HEK293 (cell line): ENCODE data around the gene CDKAL1.

Source experiments
- CTCF ChIA-PET: fragments of 350-600 bp; formaldehyde crosslinking; extraction: SDS; loops from one replicate; lab custom pipeline; 2021; ENCODE audit warnings: antibody characterized with exemption; lab: Yijun Ruan, JAX
- POLR2A ChIA-PET: fragments of 300-600 bp; formaldehyde crosslinking; extraction: SDS; loops from one replicate; lab custom pipeline; 2020; ENCODE audit warnings: antibody characterized with exemption, inconsistent platforms; lab: Yijun Ruan, JAX
- H3K27ac ChIP-seq: fragments of 200-500 bp; sonication (Bioruptor generic); 2 replicates; pipeline ENCODE4 v1.5.1; 2014; ENCODE audit warnings: low read depth, low read length, control low read depth, inconsistent platforms; ENCODE audit errors: extremely low read depth
- H3K36me3 ChIP-seq, 2 experiments: fragments of 200-500 bp in 1 of 2; sonication (Bioruptor generic) in 1 of 2; 1 replicate in 1 of 2; 2 replicates in 1 of 2; pipeline ENCODE4 v1.5.1; 2014 to 2017; ENCODE audit warnings: inconsistent platforms in 2 of 2, low read length in 2 of 2; ENCODE audit not compliant: control insufficient read depth in 2 of 2, insufficient read depth in 1 of 2
- H3K4me1 ChIP-seq: fragments of 200-500 bp; sonication (Bioruptor generic); 2 replicates; pipeline ENCODE4 v1.5.1; 2014; ENCODE audit warnings: mild to moderate bottlenecking, low read length, inconsistent platforms; ENCODE audit not compliant: control insufficient read depth, insufficient read depth
- H3K4me3 ChIP-seq: 2 replicates; pipeline ENCODE4 v1.5.1; 2011; ENCODE audit warnings: low read depth, mild to moderate bottlenecking, control low read depth, low read length, moderate library complexity
- H3K9me3 ChIP-seq: fragments of 200-500 bp; sonication (Bioruptor generic); 2 replicates; pipeline ENCODE4 v1.5.1; 2014; ENCODE audit warnings: low read depth, low read length, inconsistent platforms; ENCODE audit not compliant: control insufficient read depth, insufficient read depth
- EGR2 ChIP-seq: fragments of 450-650 bp; formaldehyde crosslinking; IDR thresholded peaks from 2 replicates; pipeline ENCODE4 v1.5.1; 2016; ENCODE audit warnings: low read depth, missing biosample characterization, missing genetic modification characterization
- IKZF3 ChIP-seq: fragments of 450-650 bp; IDR thresholded peaks from 2 replicates; pipeline ENCODE4 v1.5.0; 2018; ENCODE audit warnings: missing biosample characterization, mild to moderate bottlenecking, missing genetic modification characterization, moderate library complexity
- PRDM6 ChIP-seq: fragments of 450-650 bp; formaldehyde crosslinking; IDR thresholded peaks from 2 replicates; pipeline ENCODE4 v1.5.1; 2017; ENCODE audit warnings: missing biosample characterization, missing genetic modification characterization
- SP2 ChIP-seq: fragments of 450-650 bp; formaldehyde crosslinking; IDR thresholded peaks from 2 replicates; pipeline ENCODE4 v1.5.1; 2016; ENCODE audit warnings: missing biosample characterization, missing genetic modification characterization
- SP3 ChIP-seq: fragments of 450-650 bp; formaldehyde crosslinking; IDR thresholded peaks from 2 replicates; pipeline ENCODE4 v1.5.1; 2016; ENCODE audit warnings: missing biosample characterization, missing genetic modification characterization
- TCF7L2 ChIP-seq: IDR thresholded peaks from 2 replicates; pipeline ENCODE4 v1.6.1; 2011; ENCODE audit warnings: low read depth, mild to moderate bottlenecking, inconsistent platforms, low read length, moderate library complexity, borderline replicate concordance
- ZFHX2 ChIP-seq: fragments of 450-650 bp; formaldehyde crosslinking; conservative IDR thresholded peaks from 2 replicates; pipeline ENCODE4 v1.5.1; 2016; ENCODE audit warnings: missing biosample characterization, missing genetic modification characterization
- ZNF239 ChIP-seq: fragments of 450-650 bp; formaldehyde crosslinking; IDR thresholded peaks from 2 replicates; pipeline ENCODE4 v1.5.1; 2016; ENCODE audit warnings: missing biosample characterization, missing genetic modification characterization
- ZNF248 ChIP-seq: fragments of 450-650 bp; formaldehyde crosslinking; IDR thresholded peaks from 2 replicates; pipeline ENCODE4 v1.5.1; 2017; ENCODE audit warnings: missing biosample characterization, missing genetic modification characterization
- ZNF335 ChIP-seq: fragments of 450-650 bp; formaldehyde crosslinking; conservative IDR thresholded peaks from 2 replicates; pipeline ENCODE4 v1.5.1; 2016; ENCODE audit warnings: missing biosample characterization, missing genetic modification characterization
- ZNF488 ChIP-seq: fragments of 450-650 bp; formaldehyde crosslinking; IDR thresholded peaks from 2 replicates; pipeline ENCODE4 v1.5.1; 2016; ENCODE audit warnings: missing biosample characterization, missing genetic modification characterization
- ZNF530 ChIP-seq: fragments of 450-650 bp; formaldehyde crosslinking; IDR thresholded peaks from 2 replicates; pipeline ENCODE4 v1.5.1; 2016; ENCODE audit warnings: low read depth, missing biosample characterization, missing genetic modification characterization
- ZNF544 ChIP-seq: fragments of 450-650 bp; formaldehyde crosslinking; IDR thresholded peaks from 2 replicates; pipeline ENCODE4 v1.5.0; 2017; ENCODE audit warnings: missing biosample characterization, missing genetic modification characterization
- ZNF558 ChIP-seq: fragments of 450-650 bp; formaldehyde crosslinking; IDR thresholded peaks from 2 replicates; pipeline ENCODE4 v1.5.1; 2016; ENCODE audit warnings: missing biosample characterization, missing genetic modification characterization
- ZNF677 ChIP-seq: fragments of 450-650 bp; IDR thresholded peaks from 2 replicates; pipeline ENCODE4 v1.5.0; 2018; ENCODE audit warnings: missing biosample characterization, mild to moderate bottlenecking, missing genetic modification characterization, moderate library complexity
- ZNF776 ChIP-seq: fragments of 450-650 bp; formaldehyde crosslinking; IDR thresholded peaks from 2 replicates; pipeline ENCODE4 v1.5.0; 2017; ENCODE audit warnings: missing biosample characterization, missing genetic modification characterization, borderline replicate concordance
- ZNF837 ChIP-seq: fragments of 450-650 bp; formaldehyde crosslinking; IDR thresholded peaks from 2 replicates; pipeline ENCODE4 v1.5.1; 2016; ENCODE audit warnings: missing biosample characterization, missing genetic modification characterization
- ZXDB ChIP-seq: fragments of 450-650 bp; formaldehyde crosslinking; IDR thresholded peaks from 2 replicates; pipeline ENCODE4 v1.5.1; 2016; ENCODE audit warnings: missing biosample characterization, missing genetic modification characterization

The CDKAL1 gene

GRCh38 chr6:20533746-20534294 is 437 bp upstream of the CDKAL1 start:
- ChIA-PET CTCF (interaction anchor here (0.6 to 1.5 kb wide), 4 partner anchors 12 to 241 kb away, joined by 3 to 4 read pairs (median 3); no protein-coding TSS in a partner anchor), POLR2A (interaction anchor here (0.6 to 2.2 kb wide), 6 partner anchors 69 to 1060 kb away, joined by 3 to 6 read pairs (median 3); partner anchors contain the start of genes E2F3 and SOX4)

GRCh38 chr6:20538131-20538662 is 3.9 kb downstream of the CDKAL1 start:
- CTCF ChIA-PET: interaction anchor here (0.6 to 1.9 kb wide), 4 partner anchors 8 to 624 kb away, joined by 3 to 8 read pairs (median 4); no protein-coding TSS in a partner anchor
- peaks cover 8% of the 10 kb centered on the region for H3K4me1 ChIP-seq
- TF ChIP-seq PRDM6 (tag by site-specific recombination): no peak
- TF ChIP-seq ZNF776 (tag by site-specific recombination): no peak
- no peak for TF ChIP-seq ZNF837 (tag by site-specific recombination)
- TF ChIP-seq SP3 (tag by site-specific recombination): no peak
- TF ChIP-seq ZNF677 (tag by site-specific recombination): no peak
- TF ChIP-seq ZNF530 (tag by site-specific recombination): no peak
- TF ChIP-seq ZNF248 (tag by site-specific recombination): no peak
- no peak for TF ChIP-seq ZNF488
- TF ChIP-seq SP2: no peak
- TF ChIP-seq ZXDB (tag by site-specific recombination): no peak
- no peaks in the 10 kb centered on the region for H3K9me3 ChIP-seq
- POLR2A ChIA-PET: interaction anchor here (0.6 kb wide), 1 partner anchor 136 kb away, joined by 3 read pairs; no protein-coding TSS in a partner anchor
- H3K4me3 ChIP-seq: no peak overlapping the region
- peaks cover 7 to 12% of the 10 kb centered on the region in 2 experiments; a peak in 2 of 3 replicates for H3K36me3 ChIP-seq
- no peak overlapping the region for H3K27ac ChIP-seq

More at GRCh38 chr6:20533746-20534294, 437 bp upstream of the CDKAL1 start:
- Histone ChIP-seq H3K27ac (no peak overlapping the region; the same call in 1 of the 2 replicates), H3K4me1 (no peaks in the 10 kb centered on the region), H3K36me3 (peaks cover 0 to 9% of the 10 kb centered on the region in 2 experiments; a peak in 1 of 3 replicates), H3K9me3 (no peaks in the 10 kb centered on the region), H3K4me3 (peak overlapping the region; percentile 84)
- TF ChIP-seq ZNF558 (tag by site-specific recombination) (0 out of 2 replicates have a peak, but pooled peaks have one; percentile 16), IKZF3 (tag by site-specific recombination) (0 out of 2 replicates have a peak, but pooled peaks have one; percentile 12), ZNF335 (peak; percentile 62), ZNF239 (no peak)

- Histone ChIP-seq H3K36me3 (peaks cover 7 to 12% of the 10 kb centered on the region in 2 experiments; a peak in 2 of 3 replicates), H3K27ac (no peak overlapping the region), H3K4me3 (no peak overlapping the region), H3K4me1 (peaks cover 10% of the 10 kb centered on the region), H3K9me3 (no peaks in the 10 kb centered on the region)
- ChIA-PET POLR2A (interaction anchor here (0.6 kb wide), 1 partner anchor 136 kb away, joined by 3 read pairs; no protein-coding TSS in a partner anchor), CTCF (interaction anchor here (0.6 to 1.0 kb wide), 3 partner anchors 9 to 997 kb away, joined by 3 to 8 read pairs (median 3); no protein-coding TSS in a partner anchor)
- TF ChIP-seq ZFHX2 (tag by site-specific recombination) (peak; percentile 25; the same call in 1 of the 2 replicates), TCF7L2 (no peak), ZNF776 (tag by site-specific recombination) (no peak), EGR2 (tag by site-specific recombination) (peak; percentile 77), ZNF544 (tag by site-specific recombination) (no peak)
These were observed 4.7 kb downstream of the CDKAL1 start for GRCh38 chr6:20538907-20539306.
